ENCODE results near the gene NUP98.

- TF ChIP-seq EZH2 (IDR thresholded peaks at IDR 0.05; ENCODE audit: borderline replicate concordance, low read depth, low read length, severe bottlenecking) (no peak), CTCF (IDR thresholded peaks at IDR 0.05; ENCODE audit: borderline replicate concordance, extremely low read depth, low read length, poor library complexity, severe bottlenecking) (no peak)
Observed at GRCh38 chr11:3830730-3831129, 33.4 kb upstream of the NUP98 start.

All from DND-41 (cell line).